Ishikawa (cell line): Measurements from ENCODE around the gene MAG.

ENCODE experiments used
- CEBPB ChIP-seq: IDR thresholded peaks from 2 replicates; pipeline ENCODE4 v1.6.1; 2012
- CREB1 ChIP-seq: IDR thresholded peaks from 2 replicates; pipeline ENCODE4 v1.6.1; 2012; ENCODE audit warnings: low read depth
- EGR1 ChIP-seq: IDR thresholded peaks from 2 replicates; pipeline ENCODE4 v1.6.1; 2012
- EP300 ChIP-seq: IDR thresholded peaks from 2 replicates; pipeline ENCODE4 v1.6.1; 2012; ENCODE audit warnings: borderline replicate concordance
- MAX ChIP-seq: IDR thresholded peaks from 2 replicates; pipeline ENCODE4 v1.6.1; 2012
- RAD21 ChIP-seq: IDR thresholded peaks from 2 replicates; pipeline ENCODE4 v1.6.1; 2012; ENCODE audit warnings: low read depth
- REST ChIP-seq: IDR thresholded peaks from 2 replicates; pipeline ENCODE4 v1.6.1; 2012; ENCODE audit warnings: low read depth, mild to moderate bottlenecking
- TAF1 ChIP-seq: IDR thresholded peaks from 2 replicates; pipeline ENCODE4 v1.6.1; 2012; ENCODE audit warnings: low read depth, mild to moderate bottlenecking
- TEAD4 ChIP-seq: IDR thresholded peaks from 2 replicates; pipeline ENCODE4 v1.6.1; 2012
- USF1 ChIP-seq: IDR thresholded peaks from 2 replicates; pipeline ENCODE4 v1.6.1; 2012
- YY1 ChIP-seq: IDR thresholded peaks from 2 replicates; pipeline ENCODE4 v1.6.1; 2012; ENCODE audit warnings: low read depth
- ZBTB7A ChIP-seq: IDR thresholded peaks from 2 replicates; pipeline ENCODE4 v1.6.1; 2012; ENCODE audit warnings: low read depth

GRCh38 chr19:35257113-35257461 is 34.9 kb upstream of the MAG start:
- TF ChIP-seq MAX (no peak), EP300 (no peak), REST (no peak), USF1 (no peak), CEBPB (no peak), ZBTB7A (no peak), TAF1 (no peak), EGR1 (no peak), RAD21 (no peak), YY1 (no peak), CREB1 (no peak), TEAD4 (no peak)
